ENCODE data around the gene FAM161B. TPM values are rescaled to one million over a fixed set of nuclear protein-coding genes. Genes with fewer than 3 reads are reported as not detected.
"Not testable (repeated sequence)": the region's sequence is repeated elsewhere in the genome, so short reads cannot be mapped to it uniquely, and the experiment has no call there.

FAM161B gene
- total and polyA plus RNA-seq, 10 donors: 1.8 to 4.6 (median 3.0) TPM

- no peak for DNase-seq
- Histone ChIP-seq H3K27me3 (replicated peaks in 1 of 7) (no peaks in the 10 kb centered on the region), H3K4me1 (no peaks in the 10 kb centered on the region), H3K9me3 (no peaks in the 10 kb centered on the region), H3K36me3 (peaks cover 6 to 100% (median 93%) of the 10 kb centered on the region in 6 donors), H3K4me3 (no peak overlapping the region), H3K27ac (no peak overlapping the region)
- TF ChIP-seq CTCF (IDR thresholded peaks at IDR 0.05 in 8 of 11, conservative IDR thresholded peaks at IDR 0.05 in 3 of 11): no peak
- TF ChIP-seq POLR2A (IDR thresholded peaks at IDR 0.05): no peak
- no peak for TF ChIP-seq POLR2AphosphoS5 (IDR thresholded peaks at IDR 0.05)
- 82 to 94% (median 90%) methylated on average over 4 to 5 of the region's 5 CpGs for WGBS, 5 donors
- intact Hi-C loops (cut with DNase I; ENCODE audit: low total_unique reads): no loop called here
Measured at GRCh38 chr14:73924337-73924736, 25.6 kb downstream of the FAM161B start.

- intact Hi-C loops (cut with DNase I; ENCODE audit: low total_unique reads): not testable (repeated sequence)
- WGBS, 5 donors: 97 to 100% (median 100%) methylated on average over 2 of the region's 2 CpGs
Measured at GRCh38 chr14:73919457-73919856, 30.4 kb downstream of the FAM161B start.

GRCh38 chr14:73916324-73916723 lies 33.6 kb downstream of the FAM161B start:
- TF ChIP-seq POLR2A (IDR thresholded peaks at IDR 0.05) (no peak), CTCF (IDR thresholded peaks at IDR 0.05 in 8 of 11, conservative IDR thresholded peaks at IDR 0.05 in 3 of 11) (no peak), POLR2AphosphoS5 (IDR thresholded peaks at IDR 0.05) (no peak)
- intact Hi-C loops (cut with DNase I; ENCODE audit: low total_unique reads): no loop called here
- 92 to 94% (median 93%) methylated on average over 6 of the region's 6 CpGs for WGBS, 5 donors
- Histone ChIP-seq H3K27ac (no peak overlapping the region), H3K27me3 (replicated peaks in 1 of 7) (no peaks in the 10 kb centered on the region), H3K36me3 (peaks cover 0 to 100% (median 67%) of the 10 kb centered on the region in 6 donors), H3K9me3 (peaks cover 0 to 15% (median 13%) of the 10 kb centered on the region in 8 donors), H3K4me3 (no peak overlapping the region), H3K4me1 (no peaks in the 10 kb centered on the region)
- no peak for DNase-seq

More at GRCh38 chr14:73919457-73919856, 30.4 kb downstream of the FAM161B start:
- not testable (repeated sequence) for H3K9me3 ChIP-seq; H3K27me3 ChIP-seq (replicated peaks in 1 of 7); H3K27ac ChIP-seq; DNase-seq; H3K4me3 ChIP-seq; H3K4me1 ChIP-seq
- peaks cover 6 to 100% (median 72%) of the 10 kb centered on the region in 6 donors for H3K36me3 ChIP-seq

GRCh38 chr14:73913256-73913655 lies 36.6 kb downstream of the FAM161B start:
- peaks cover 0 to 100% (median 72%) of the 10 kb centered on the region in 6 donors for H3K36me3 ChIP-seq
- no peak for DNase-seq
- TF ChIP-seq POLR2A (IDR thresholded peaks at IDR 0.05) (no peak), CTCF (IDR thresholded peaks at IDR 0.05 in 8 of 11, conservative IDR thresholded peaks at IDR 0.05 in 3 of 11) (no peak), POLR2AphosphoS5 (IDR thresholded peaks at IDR 0.05) (no peak)
- no peak overlapping the region for H3K4me3 ChIP-seq
- no peaks in the 10 kb centered on the region for H3K27me3 ChIP-seq (replicated peaks in 1 of 7)
- intact Hi-C loops (cut with DNase I; ENCODE audit: low total_unique reads): no loop called here
- H3K4me1 ChIP-seq: no peaks in the 10 kb centered on the region
- 81 to 89% (median 86%) methylated on average over 3 of the region's 3 CpGs for WGBS, 5 donors
- peaks cover 0 to 15% (median 13%) of the 10 kb centered on the region in 8 donors for H3K9me3 ChIP-seq
- H3K27ac ChIP-seq: no peak overlapping the region

- Histone ChIP-seq H3K36me3 (peaks cover 0 to 100% (median 88%) of the 10 kb centered on the region in 6 donors), H3K27me3 (replicated peaks in 1 of 7) (no peaks in the 10 kb centered on the region), H3K27ac (no peak overlapping the region), H3K9me3 (peaks cover 0 to 15% (median 13%) of the 10 kb centered on the region in 8 donors), H3K4me1 (no peaks in the 10 kb centered on the region), H3K4me3 (no peak overlapping the region)
- DNase-seq: no peak
- TF ChIP-seq POLR2AphosphoS5 (IDR thresholded peaks at IDR 0.05): no peak
- no peak for TF ChIP-seq CTCF (IDR thresholded peaks at IDR 0.05 in 8 of 11, conservative IDR thresholded peaks at IDR 0.05 in 3 of 11)
- no peak for TF ChIP-seq POLR2A (IDR thresholded peaks at IDR 0.05)
- intact Hi-C loops (cut with DNase I; ENCODE audit: low total_unique reads): no loop called here
- WGBS, 5 donors: 93 to 100% (median 100%) methylated on average over 1 of the region's 1 CpG
Measured at GRCh38 chr14:73909681-73910080, 40.2 kb downstream of the FAM161B start.
